CD4-positive, alpha-beta T cell treated with Interleukin-4 for 1 hour (primary cell): ENCODE data around the gene TC2N.
A peak's percentile ranks its signal among the peaks of the same experiment; 100 is the strongest.
"Not testable (repeated sequence)": the region's sequence is repeated elsewhere in the genome, so short reads cannot be mapped to it uniquely, and the experiment has no call there.

ENCODE experiments used
- DNase-seq, 2 donors: peaks; one replicate each; pipeline ENCODE4 v3.0.0-alpha.2; 2020 to 2022

TC2N gene

GRCh38 chr14:91867316-91867988 lies at the start of gene TC2N:
TC2N (minus strand) TSS chr14:91867536; CDS start chr14:91813769, 53,767 bp downstream.
- peak; percentile 58 to 75 for DNase-seq

DNA sequence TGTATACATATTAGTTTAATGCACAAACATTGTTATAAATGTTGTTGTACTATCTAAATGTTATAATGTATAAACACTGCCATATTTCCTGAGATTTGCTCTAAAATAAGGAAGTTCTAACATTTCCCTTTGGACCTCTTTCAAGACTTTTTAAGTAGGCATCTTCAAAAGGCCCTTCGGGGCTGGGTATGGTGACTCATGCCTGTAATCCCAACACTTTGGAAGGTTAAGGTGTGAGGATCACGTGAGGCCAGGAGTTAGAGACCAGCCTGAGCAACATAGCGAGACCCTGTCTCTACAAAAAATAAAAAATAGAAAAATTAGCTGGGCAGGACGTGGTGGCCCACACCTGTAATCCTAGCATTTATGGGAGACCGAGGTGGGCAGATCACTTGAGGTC lies 44.7 kb upstream of the TC2N start:
- no peak for DNase-seq

GRCh38 chr14:91911474-91912032 lies 44.2 kb upstream of the TC2N start:
- peak; percentile 63 for DNase-seq

- no peak for DNase-seq
Measured at GRCh38 chr14:91910196-91910595, 42.9 kb upstream of the TC2N start.

GRCh38 chr14:91906374-91906773 lies 39.0 kb upstream of the TC2N start:
- no peak for DNase-seq

DNA sequence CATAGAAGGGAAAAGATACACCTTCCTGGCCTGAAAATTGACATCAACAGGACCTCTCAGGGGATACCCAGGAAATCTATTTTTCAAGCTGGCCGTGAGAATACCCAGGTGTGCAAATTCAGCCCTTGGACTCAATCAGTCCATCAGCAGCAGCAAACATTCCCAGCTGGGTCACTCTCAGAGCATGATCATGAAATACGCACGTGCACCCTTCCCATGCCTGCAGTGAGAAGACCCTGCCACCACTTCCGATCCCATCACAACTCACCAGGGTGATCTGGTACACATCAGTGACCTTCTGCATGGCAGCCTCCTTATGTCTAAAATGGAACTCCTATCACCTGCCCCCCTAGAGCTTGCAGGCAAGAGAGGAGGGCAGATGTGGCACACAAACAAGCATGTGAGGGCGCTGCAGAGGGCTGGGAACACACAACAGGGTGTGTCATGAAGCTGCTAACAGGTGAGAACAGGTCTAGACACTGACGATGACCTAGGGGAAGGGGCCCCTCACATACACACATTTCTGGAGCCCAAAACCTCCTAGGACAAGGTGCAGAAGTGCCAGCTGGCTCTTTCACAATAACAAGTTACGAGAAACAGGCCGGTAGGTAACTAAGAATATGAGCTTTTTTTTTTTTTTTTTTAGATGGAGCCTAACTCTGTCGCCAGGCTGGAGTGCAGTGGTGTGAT lies 37.8 kb upstream of the TC2N start:
- DNase-seq: no peak

DNA sequence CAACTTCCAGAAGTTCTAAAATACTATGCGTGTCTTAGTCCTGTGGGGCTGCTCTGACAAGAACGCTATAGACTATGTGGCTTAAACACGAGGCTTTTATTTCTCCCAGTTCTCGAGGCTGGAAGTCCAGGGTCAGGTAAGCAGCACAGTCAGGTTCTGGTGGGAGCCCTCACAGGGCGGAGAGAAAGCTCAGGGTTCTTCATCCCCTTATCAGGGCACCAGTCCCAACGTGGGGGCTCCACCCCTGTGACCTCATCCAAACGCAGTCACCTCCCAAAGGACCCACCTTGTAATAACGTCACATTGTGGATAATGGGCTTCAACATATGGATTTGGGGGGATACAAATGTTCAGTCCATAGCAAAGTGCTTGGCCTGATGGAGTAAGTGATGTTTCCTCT lies 37.1 kb upstream of the TC2N start:
- no peak for DNase-seq

DNA sequence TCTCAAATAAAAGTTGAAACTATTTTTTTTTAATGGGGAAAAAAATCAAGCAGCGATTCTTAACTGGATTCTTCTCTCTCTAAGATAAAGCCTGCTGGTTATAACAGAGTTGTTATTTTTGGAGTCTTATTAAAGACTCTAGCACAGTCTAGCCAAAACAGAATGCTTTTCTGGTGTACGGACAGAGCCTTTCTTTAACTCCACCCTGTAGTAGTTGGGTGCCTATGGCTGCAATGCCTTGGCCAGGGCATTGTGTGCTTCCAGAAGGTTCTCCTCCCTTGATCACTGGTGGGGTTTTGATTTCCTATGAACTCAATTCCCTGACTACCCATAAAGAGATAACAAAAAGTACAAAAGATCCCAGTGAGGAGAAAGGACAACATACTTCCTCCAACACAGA lies 35.7 kb upstream of the TC2N start:
- DNase-seq: no peak

DNA sequence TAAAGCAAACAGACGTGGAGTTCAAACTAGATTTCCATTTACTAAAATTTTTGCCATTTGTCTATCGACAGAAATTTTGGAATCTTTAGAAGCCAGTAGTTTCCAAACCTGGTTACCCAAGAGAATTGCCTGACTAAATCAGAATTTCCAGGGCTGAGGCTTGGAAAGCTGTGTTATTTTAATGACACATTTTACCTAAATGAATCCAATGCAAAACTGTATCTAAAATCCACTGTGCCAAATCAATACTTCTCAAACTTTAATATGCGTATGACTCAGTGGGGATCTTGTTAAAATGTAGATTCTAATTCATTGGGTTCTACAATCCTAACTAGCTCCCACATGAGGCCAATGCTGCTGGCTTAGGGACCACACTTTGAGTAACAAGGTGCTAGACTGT lies 35.0 kb upstream of the TC2N start:
- no peak for DNase-seq

- no peak for DNase-seq
Measured at GRCh38 chr14:91901449-91902226, 34.3 kb upstream of the TC2N start.

GRCh38 chr14:91899806-91900205 lies 32.5 kb upstream of the TC2N start:
- DNase-seq: no peak

GRCh38 chr14:91899213-91899612 lies 31.9 kb upstream of the TC2N start:
- DNase-seq: peak in 1 of 2 donors; percentile 45

DNA sequence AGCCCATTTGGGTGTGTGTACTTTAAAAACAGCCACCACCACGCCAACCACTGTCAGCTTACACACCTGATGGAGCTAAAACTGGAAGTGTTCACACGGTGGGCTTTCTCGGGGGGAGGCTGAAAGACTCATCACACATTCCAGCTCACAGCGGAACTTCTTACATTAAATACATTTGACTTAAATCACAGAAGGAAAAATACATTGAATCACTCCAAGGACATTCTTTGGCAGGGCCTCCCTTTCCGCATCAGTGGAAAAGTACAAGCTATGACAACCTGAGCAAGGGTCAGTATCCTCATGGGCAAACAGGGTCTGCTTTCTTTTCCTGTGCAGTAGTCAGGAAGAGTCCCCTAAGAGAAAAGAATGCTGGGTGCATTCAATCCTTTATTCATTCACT lies 31.0 kb upstream of the TC2N start:
- DNase-seq: no peak

DNA sequence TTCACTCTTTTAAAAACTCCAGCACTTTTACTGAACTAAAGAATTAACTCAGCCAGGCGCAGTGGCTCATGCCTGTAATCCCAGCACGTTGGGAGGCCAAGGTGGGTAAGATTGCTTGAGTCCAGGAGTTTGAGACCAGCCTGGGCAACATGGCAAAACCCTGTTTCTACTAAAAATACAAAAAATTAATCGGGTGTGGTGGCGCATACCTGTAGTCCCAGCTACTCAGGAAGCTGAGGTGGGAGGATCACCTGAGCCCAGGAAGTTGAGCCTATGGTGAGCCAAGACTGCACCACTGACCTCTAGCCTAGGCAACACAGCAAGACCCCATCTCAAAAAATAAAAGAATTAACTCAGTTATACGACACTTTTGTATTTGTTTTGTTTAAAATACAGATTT lies 30.4 kb upstream of the TC2N start:
- not testable (repeated sequence) for DNase-seq

DNA sequence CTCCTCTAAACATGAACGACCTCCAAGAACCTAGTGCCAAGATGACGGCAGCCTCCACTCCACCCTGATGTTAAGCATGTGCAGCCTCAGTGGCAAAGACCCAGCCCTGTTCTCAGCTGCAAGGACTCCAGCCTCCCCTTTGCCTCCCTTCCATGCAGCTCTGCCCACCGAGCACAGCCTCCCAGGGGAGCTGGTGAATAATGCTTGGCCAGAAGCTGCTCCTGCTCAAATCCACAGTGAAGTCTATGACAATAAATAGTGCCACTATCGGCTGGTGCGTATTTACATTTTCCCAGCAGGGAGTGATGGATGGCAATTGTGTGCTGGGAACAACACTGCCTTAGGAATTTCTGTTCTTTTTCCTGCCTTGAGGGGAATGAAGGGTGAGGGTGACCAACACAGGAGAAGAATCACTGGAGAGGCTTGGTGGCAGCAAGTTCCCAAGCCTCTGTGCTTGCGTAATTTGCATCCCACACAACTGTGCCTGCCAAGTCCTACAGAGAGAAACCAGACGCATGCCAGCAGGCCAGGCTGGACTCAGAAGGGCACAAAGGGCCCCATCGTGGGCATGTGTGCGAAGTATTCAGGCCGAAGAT lies 29.9 kb upstream of the TC2N start:
- no peak for DNase-seq

- DNase-seq: no peak
Measured at GRCh38 chr14:91896419-91896818, 29.1 kb upstream of the TC2N start.

DNA sequence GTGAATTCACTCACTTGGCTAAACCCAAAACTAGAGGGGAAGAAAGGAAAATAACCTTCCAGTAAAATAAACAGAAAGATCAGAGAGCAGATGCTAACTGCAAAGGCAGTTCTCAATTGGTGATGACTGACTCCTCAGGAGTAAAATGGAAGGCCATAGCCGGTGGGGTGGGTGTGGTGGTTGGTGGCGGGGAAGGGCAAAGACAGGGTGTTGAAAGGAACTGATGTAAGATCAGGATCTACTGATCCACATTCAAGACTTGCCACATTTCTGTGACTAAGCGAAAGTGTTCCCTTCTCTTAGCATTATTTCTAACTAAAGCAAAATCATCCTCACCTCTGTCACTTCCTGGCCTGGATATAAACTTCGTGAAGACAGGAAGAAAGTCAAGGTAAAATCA lies 26.3 kb upstream of the TC2N start:
- peak in 1 of 2 donors; percentile 17 for DNase-seq

DNA sequence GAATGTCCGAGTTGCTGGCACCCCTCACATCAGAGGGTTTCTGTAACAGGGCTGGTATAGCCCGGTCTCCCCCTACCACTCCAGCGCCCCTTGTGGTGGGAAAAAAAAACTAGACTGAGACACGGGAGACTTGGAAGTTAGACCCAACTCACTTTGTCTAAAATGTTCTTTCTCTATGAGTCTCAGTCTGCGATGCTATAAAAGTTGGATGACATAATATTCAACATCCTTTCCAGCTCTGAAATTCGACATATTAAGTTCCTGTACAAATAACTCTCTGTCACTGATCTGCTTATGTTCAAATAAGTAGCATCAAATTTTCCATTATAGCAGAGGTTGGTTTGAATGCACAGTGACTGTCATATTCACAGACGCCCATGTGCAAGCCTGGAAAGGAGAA lies 25.7 kb upstream of the TC2N start:
- DNase-seq: peak in 1 of 2 donors; percentile 41

- no peak for DNase-seq
Measured at GRCh38 chr14:91891721-91892220, 24.4 kb upstream of the TC2N start.

GRCh38 chr14:91891101-91891500 lies 23.8 kb upstream of the TC2N start:
- DNase-seq: no peak

GRCh38 chr14:91890291-91890749 lies 23.0 kb upstream of the TC2N start:
- DNase-seq: no peak

GRCh38 chr14:91889477-91890211 lies 22.3 kb upstream of the TC2N start:
- DNase-seq: no peak
